Fibroblast of skin of right quadriceps (primary cell): ENCODE results near the gene PRRT1B.
"Not testable (repeated sequence)": the region's sequence is repeated elsewhere in the genome, so short reads cannot be mapped to it uniquely, and the experiment has no call there.

Experiments used
- DNase-seq: peaks from one replicate; pipeline ENCODE4 v3.0.0-alpha.2; 2013

The PRRT1B gene

GRCh38 chr9:131523086-131523388, 22.3 kb upstream of the PRRT1B start:
- no peak for DNase-seq

DNA sequence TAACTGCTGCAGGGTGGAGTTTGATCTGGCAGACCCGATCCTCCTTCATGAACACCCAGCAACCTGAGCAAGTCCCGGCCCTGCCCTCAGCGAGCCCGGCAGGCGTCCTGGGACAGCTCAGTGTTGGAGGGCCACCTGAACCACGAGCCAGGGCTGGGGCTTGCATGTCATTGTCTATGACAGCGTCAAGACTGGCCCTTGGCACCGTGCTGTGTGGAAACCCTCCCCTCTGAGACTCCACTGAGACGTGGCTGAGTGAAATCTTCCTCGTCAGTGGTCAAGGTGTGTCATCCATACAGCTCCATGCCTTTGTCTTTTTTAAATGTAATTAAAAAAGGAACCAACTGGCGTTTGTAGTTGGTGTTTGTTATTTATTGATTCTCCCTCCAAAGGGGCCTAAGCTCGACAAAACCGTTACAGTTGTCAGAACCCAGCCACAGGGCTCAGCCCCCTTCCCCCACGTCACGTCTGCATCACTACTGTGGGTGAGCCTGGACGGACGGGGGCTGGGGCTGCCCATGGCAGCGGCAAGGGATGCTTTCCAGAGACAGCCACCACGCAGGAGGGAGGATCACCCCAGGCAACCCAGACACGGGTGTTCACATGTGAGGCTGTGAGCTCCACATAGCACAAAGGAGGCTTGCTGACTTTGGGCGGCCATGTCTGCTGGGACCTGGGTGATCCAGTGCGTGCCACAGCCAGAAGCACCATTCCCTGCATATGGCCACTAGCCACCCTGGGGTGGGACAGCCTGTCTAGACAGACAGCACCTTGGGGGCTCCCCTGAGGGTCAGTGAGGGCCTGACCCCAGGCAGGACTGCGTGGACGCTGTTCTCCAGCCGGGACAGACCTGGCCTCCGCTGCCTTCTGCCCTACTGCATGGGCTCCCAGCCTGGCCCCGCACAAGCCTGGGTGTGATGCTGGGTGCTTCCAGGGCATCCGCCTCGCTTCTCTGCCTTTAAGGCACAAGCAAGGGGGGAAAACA, 21.6 kb upstream of the PRRT1B start:
- no peak for DNase-seq

DNA sequence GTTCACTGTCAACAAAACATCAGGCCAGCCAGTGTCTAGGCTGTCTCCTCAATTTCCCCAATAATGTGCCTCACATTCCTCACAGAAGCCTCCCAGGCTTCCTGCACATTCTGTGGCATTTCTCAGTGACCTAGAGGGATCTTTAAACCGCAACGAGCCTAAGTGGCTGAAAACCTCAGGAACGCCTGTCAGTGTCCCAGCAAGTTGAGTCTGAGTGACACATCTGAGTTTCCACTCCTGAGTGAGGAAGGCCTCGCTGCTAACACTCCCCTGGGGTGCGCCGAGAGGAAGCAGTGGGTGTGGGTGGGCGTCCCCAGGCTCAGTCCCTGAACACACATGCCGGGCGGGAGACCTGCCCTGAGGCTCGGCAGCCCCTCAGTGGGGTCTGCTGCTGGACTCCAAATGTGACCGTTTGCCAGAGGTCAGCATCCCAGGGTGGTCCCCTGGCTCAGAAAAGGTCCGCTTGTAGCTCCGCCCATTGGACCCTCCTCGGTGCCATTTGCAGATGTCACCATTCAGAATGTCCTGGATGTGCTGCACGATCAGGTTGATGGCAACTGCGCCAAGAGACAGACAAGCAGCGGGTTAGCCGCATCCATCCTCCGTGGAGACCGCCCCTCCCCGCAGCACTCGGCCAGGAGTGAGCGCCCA, 20.5 kb upstream of the PRRT1B start:
- DNase-seq = peak; percentile 64

DNA sequence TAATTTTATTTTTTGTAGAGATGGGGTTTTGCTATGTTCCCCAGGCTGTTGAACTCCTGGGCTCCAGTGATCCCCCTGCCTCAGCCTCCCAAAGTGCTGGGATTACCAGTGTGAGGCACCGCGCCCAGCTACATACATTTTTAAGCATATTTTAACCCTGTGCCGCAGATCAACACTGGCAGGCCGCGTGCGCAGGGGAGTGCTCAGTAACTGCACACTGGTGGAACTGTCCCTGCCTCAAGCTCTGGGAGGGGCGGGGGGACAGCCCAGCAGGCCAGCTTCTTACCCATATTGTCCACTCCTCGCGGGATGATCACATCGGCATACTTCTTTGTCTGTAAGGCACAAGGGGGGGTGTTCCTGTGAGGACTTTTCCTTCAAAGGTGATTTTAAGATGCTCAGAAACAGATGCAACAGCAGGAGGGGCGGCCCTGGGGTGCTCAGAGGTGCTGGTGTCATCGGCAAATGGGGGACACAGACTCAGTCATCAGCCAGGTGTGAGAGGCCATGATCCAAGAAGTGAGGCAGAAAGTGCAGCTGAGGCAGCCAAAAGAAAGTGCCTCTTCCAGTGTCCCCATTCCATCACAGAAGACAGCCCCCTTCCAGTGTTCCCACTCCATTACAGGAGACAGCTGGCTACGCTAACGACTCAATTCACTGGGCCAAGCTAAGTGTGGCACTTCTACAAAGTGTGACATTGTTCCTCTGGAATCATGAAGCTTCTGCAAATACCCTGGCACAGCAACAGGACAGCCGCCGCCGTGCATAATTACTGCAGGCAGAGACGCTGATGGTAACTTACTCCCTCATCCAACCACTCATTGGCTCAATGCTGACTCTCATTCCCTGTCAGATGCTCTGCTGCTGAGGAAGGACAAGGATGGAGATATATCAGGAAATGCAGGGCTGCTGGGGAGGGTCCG, 19.4 kb upstream of the PRRT1B start:
- no peak for DNase-seq

GRCh38 chr9:131528186-131528585, 17.1 kb upstream of the PRRT1B start:
- DNase-seq = no peak

DNA sequence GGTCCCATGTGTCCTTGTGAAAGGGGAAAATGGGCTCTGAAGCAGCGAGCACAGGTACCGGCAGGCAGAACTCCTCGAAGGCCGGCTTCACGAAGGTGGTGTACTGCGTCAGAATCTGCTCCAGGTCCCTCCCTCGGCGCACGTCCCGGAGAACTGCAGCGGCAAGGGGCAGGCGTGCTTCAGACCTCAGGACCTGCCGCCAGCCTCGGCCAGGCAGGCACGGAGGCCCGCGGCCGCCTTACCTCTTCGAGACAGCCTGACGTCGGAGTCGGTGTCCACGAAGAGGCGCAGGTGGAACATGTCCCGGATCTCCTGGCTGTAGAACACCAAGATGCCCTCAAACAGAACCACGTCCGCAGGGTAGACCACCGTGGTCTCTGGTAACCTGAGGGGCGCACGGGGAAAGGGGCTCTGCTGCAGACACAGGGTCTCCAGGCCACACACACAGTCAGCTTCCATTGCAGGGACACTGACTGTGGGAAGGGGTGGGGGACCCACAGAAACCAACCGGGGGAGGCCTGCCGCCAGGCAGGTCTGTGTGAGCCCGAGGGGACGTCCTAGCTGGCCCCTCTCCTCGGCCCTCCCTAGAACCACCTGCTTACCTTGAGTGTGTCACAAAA, 16.3 kb upstream of the PRRT1B start:
- no peak for DNase-seq

GRCh38 chr9:131529597-131530545, 15.5 kb upstream of the PRRT1B start:
- DNase-seq = no peak

GRCh38 chr9:131530546-131530919, 14.8 kb upstream of the PRRT1B start:
- DNase-seq = peak; percentile 17

- DNase-seq = peak; percentile 79
These were observed 14.1 kb upstream of the PRRT1B start, which contains the start of gene UCK1 for GRCh38 chr9:131530920-131531832. UCK1 (minus strand) TSS chr9:131531263; CDS start chr9:131531174, 89 bp downstream.

DNA sequence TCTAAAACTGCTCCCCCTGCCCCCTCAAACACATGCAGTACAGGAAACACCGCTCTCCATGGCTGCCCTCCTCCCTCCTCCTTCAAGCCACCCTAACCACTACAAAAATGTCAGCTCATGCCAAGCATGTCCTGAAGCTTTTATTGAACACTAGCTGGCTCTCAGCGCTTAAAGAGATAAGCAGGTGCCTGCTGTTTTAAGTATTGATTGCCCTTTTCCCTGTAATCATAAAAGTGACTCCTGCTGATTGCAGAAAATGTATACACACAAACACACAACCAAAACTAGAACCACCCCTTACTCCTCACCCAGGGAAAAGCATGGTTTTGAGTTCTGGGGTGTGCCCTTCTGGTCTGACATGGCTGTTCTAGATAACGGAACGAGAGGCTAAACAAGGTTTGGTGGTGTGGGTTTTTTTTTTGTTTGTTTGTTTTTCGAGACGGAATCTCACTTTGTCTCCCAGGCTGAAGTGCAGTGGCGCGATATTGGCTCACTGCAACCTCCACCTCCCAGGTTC, 10.5 kb upstream of the PRRT1B start:
- no peak for DNase-seq

DNA sequence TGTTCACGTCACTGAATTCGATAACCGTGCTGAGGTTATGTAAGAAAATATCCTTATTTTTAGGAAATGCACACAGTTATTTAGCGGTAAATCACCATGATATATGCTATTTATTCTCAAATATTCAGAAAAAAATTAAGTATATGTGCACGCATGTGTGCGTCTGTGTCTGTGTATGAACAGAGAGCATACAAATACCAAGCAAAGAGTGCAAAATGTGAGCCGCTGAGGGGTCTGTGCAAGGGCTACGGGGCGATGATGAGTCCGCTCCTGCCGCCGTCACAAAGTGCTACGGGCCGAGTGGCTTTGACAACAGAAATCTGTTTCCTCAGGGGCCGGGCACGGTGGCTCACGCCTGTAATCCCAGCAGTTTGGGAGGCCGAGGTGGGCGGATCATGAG, 7.4 kb upstream of the PRRT1B start:
- no peak for DNase-seq

DNA sequence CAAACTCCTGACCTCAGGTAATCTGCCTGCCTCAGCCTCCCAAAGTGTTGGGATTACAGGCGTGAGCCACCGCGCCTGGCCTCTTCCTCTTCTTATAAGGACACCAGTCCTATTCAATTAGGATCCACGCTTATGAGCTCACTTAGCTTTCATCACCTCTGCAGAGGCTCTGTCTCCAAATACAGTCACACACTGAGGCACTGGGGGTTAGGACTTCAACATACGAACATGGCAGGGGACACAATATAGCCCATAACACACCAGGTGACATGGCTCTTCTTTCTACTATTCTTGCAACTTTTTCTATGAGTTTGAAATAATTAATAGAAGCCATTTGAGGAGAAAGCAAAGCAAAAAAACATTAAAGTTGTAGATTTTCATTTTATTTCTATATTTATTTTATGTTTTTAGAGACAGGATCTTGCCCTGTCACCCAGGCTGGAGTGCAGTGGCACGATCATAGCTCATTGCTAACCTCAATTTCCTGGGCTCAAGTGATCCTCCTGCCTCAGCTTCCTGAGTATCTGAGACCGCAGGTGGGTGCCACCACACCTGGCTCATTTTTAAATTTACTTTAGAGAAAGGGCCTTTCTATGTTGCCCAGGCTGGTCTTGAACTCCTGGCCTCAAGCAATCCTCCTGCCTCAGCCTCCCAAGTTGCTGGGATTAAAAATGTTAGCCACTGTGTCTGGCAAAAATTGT, 6.0 kb upstream of the PRRT1B start:
- no peak for DNase-seq

GRCh38 chr9:131543141-131543540, 2.2 kb upstream of the PRRT1B start:
- no peak for DNase-seq

DNA sequence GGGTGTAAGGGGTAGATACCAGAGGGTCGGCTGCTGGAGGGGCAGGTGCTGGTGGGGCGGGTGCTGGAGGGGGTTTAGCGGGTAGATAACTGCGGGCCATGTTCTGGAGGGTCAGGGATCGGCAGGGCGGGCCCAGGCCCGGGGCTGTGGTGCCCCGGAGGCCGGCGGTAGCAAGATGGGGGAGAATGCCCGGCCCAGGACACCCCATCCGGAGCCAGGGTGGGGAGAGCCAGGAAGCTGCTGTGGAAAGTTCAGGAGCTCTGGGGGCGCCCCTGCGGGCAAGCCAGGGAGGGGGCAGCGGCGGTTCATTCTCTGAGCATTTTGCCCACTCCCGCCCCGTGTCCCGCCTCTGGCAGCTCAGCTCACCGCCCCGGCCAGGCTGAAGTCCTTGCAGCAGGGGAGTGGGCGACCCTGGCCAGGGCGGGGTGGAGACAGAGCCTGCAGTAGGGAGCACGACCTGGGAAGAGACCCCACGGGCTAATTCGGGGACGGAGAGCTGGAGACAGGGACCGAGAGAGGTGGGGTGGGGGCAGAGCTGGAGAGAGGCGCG, 538 bp downstream of the PRRT1B start:
- no peak for DNase-seq

- DNase-seq = no peak
These were observed 1.2 kb downstream of the PRRT1B start for GRCh38 chr9:131546336-131547084.

- DNase-seq = not testable (repeated sequence)
These were observed 3.9 kb downstream of the PRRT1B start for GRCh38 chr9:131549186-131549585.

DNA sequence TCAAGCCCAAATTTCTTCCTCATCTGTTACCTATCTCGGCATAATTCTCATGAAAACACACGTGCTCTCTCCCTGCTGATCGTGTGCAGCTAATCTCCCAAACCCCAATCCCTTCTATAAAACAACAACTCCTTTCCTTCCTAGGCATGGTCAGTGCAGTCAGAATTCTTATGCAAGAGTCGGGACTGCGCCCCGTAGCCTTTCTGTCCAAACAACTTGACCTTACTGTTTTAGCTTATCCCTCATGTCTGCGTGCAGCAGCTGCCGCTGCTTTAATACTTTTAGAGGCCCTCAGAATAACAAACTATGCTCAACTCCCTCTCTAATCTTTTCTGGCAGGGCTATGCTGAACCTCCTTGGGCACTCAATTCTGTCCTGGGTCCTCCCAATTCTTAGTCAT, 5.1 kb downstream of the PRRT1B start:
- DNase-seq = not testable (repeated sequence)

DNA sequence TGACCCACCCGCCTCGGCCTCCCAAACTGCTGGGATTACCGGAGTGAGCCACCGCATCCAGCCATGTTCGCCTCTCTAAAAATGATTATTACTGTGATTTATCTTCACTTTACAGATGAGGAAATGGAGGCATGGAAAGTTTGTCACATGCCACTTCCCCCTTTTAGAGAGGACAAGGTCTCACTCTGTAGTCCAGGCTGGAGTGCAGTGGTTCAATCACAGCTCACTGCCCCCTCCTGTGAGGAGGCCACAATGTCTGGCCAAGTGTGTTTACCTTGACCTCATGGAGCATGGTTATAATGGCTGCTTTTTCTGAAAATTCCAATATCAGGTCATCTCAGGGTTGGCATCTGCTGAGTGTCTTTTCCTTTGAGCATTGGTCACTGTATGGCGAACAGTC, 6.7 kb downstream of the PRRT1B start:
- no peak for DNase-seq
